ENCODE results near the gene ESRRB.

The ESRRB gene

DNA sequence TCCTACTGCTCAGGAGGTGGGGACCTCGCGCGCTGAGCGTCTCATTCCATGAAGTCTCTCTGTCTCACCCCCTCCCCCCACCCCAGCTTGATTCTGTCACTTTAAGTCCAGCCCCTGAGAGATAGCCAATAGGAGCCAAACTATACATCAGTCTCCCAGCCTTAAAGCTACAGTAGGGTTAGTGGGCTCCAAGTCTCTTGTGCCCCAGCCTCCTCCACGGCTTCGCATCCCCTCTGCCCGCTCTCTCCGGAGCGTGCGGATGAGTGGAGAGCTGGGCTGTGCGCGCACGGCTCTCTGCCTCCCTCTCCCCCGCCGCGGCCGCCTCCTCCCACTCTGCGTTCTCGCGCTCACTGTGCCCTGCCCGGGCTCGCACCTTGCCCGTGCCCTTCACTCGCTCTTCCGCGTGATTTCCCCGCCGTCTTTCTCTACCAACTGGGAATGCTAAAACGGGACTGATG is at the start of gene ESRRB:
Gene ESRRB (plus strand): TSS at position 191 of the 458 bp plus-strand sequence. CDS start 265 bp downstream, at position 456.
- DNase-seq = no peak

DNA sequence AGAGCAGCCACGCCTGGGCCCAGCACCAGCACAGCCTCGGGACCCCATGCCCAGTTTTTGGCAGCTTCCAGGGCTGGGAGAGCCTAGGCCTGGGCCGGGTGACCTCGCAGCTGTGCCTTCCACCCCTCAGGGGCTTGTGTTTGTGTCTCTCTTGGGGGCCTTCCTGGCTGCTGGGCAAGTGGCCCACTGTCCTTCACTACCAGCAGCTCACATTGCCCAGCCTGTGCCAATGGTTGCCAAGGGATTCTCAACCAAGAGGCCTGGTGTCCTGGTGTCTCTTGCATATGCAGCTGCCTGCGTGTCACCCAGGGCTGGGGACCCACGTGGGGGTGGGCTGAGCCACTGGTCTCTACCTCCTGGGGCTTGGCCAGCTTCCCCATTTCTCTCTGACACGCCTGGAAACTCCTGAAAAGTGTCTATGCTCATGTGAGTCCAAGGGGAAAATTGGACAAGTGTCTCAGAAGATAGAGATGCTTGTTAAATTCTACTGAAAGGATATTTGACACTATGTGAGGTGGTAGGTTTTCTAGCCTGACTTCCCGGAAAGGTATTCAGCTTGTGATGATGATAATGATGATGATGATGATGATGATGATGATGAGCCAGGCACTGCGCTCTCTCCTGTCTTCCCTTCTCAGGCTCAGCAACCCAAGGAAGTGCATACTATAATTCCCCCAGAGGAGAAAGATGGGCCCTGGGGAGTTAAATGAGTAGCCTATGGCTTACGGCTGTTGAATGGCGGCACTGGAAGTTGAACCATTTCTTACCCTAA is 48.8 kb upstream of the ESRRB start:
- no peak for DNase-seq

DNA sequence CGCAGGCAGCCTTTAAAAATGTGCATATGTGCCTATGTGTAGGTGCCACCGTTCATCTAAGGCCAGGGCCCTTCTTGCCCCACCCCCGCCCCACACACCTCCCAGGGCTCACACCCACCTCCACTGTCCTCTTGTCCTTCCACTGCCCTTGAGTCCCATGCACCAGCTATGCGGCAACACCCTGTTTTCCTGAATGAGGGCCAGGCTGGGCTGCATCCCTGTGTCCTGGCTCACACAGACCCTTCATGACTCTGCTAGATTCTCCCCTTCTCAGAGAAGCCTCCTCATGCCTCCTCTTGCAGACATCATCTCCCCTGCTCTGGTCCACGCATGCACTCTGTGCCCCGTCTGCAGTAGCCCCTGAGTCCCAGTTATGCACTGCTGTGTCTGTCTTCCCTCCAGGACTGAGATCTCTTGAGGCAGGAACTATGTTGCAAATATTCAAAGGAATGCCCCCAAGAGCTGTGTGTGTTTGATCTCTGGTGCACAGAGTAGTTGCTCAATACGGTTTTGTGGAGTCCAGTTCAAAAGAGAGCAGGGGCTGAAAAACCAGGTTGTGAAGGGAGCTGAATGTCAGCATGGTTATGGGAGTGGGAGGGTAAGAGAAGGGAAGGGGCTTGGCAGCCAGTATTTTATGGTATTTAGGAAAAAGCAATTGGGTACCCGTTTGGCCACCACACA is 47.3 kb upstream of the ESRRB start:
- DNase-seq = no peak

DNA sequence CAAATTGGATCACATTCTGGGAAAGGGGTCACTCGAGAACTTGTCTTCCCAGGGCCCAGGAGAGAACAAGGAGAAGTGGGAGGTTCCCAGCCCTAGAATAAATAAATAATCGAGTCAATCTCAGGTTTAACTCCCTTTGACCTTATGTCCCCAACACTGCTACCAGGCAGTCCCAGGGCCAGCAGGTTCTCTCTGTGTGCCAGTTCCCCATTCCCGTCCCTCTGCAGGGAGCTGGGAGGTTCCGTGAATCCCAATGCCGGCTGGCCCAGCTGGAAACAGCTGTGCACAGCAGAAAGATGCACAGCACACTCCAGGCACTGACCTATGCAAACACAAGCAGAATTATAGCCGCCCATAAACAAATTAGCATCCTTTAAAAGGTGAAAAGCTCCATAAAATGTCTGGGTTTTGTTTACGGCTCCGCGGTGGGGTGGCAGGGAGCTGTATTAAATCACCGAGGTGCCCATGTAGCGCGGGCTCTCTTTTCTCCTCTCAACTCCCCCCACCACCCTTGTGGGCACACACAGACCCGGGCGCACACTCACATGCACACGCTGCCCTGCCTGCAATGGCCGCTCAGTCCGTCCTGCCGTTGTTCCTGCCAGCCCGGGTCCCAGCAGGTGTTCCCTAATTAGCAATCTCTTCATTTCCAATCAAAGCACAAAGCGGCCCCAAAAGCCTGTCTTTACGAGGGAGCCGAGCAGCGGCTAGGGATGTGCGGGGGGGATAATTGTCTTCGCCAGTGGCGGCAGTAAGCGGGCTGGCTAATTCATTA is 46.6 kb upstream of the ESRRB start:
- DNase-seq = no peak

DNA sequence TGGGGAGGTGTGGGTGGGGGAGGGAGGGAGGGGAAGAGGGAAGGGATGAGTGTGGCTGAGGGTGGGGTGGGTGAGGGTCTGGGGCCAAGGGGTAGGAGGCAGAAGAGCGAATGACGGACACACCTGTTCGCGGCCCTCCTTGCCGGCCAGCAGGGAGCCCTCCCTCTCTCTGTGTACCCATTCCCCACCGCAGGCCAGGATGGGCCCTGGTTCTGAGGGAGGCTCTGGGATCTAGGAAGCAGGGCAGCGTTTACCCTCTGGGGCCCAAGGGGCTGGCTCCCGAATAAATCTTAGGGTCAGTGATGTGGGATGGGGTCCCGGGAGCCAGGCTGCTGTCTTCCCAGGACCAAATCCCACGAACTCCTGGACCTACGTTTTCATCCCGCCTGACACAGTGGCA is 46.0 kb upstream of the ESRRB start:
- no peak for DNase-seq

DNA sequence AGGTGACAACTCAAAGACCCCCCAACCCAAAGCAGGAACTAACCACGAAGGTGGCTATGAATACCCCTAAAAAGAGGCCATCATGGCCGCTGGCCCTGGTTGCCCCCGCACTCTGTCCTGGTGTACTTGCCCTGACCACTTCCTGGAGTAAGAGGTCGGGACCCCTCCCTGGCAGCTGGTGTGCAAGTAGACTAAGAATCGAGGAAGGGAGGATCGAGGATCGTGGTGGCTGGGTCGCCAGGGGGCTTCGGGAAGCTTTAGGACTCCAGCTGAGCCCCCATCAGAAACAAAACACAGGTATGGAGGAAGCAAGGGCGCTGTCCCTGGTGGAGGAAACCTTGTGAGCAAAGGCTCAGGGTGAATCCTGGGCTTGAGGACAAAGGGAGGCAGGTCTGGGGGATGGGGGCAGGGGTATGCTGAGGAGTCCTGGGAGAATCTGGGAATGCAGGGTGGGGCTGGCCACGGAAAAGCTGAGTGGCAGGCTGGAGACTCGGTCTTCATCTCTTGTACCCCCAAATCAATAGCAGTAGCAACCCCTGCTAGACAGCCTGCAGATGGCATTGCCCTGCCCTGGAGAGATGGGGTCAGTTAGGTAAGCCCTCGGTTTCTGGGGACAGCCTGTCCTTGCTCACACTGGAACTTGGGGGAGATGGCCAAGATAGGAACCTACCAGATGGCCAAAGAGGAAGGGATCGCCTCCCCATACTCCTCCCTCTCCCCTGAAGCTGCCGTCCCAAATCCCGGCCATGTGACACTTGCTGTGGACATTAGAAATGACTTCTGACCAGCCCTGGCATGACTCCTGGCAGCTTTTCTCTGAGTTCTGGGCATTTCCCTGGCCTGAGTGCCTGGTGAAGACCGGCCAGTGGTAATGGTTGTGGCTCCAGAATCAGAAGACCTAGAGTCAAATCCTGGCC is 45.3 kb upstream of the ESRRB start:
- no peak for DNase-seq

DNA sequence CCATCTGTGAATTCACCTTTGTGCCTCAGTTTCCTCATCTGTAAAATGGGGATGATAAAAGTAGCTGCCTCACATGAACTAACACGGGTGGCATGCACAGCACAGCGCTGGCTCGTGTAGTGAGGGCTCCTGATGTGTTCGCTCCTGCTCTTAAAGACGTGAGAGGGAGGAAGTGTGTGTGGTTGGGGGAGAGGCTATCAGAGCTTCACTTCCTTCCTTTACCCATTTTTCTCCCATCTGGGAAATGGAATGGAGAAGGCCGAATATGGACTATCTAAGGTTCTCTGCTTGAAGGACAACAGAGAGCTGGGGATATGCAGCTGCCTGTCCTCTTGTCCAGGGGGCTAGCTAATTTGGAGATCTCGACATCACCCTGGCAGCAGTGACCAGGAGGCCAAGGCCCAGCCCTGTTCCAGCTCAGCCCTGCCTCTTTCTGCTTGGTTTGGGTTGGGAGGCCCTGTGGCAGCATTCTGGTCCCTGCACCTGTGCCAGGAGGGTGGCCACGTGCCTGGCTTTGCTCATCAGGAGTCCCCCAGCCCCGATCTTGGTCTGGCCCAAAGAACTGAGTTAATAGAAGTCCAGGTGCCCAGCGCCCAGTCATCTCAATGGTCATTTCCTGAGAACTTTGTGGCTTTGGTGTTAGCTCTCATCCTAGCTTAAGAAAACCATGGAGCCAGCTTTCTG is 44.5 kb upstream of the ESRRB start:
- no peak for DNase-seq

DNA sequence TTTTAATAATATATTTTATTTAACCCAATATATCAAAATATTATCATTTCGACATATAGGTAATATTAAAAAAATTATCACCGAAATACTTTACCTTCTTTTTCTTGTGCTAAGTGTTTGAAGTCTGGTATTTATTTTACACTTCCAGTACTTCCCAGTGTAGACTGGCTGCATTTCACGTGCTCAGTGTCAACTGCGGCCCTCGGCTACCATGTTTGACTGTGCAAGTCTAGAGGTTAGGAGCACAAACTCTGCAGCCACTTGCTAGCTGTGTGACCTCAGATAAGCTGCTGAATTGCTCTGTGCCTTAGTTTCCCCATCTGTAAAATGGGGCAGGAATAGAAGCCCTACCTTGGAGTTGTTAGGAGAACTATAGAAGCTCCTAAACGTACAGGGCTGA is 42.3 kb upstream of the ESRRB start:
- no peak for DNase-seq

DNA sequence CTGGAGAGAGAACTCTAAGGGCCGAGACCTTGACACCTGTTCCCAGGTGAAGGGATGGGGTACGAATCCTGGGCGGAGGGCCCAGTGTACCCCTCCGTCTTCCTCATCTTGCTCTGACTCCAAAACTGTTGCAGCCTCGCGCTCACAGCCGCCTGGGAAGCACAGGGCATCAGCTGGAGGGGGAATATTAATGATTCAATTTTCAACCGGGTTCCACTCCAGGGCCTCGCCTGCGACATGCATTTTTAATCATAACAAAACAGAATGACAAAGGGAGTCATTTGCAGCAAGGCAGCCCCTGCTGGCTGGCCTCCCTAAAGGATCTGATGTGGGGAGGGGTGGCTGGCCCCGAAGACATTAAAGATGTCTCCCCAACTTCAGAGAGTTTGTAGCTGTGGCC is 41.6 kb upstream of the ESRRB start:
- DNase-seq = no peak

DNA sequence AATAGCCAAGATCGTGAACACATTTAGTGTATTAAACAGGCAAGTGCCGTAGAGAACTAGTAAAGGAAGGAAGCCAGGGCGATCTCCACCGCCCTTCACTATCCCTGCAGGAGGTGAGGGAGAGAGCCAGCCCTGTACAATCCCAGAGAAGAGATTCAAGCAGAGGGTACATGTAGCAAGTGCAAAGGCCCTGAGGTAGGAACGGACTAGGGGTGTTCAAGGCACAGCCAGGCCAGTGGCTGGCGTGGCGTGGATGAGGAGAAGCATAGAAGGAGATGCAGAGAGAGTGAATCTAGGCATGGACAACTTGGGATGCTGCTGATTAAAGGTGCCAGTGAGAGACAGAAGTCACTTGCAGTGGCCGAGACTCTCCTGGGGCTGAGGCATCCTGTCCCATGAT is 39.1 kb upstream of the ESRRB start:
- DNase-seq = no peak

DNA sequence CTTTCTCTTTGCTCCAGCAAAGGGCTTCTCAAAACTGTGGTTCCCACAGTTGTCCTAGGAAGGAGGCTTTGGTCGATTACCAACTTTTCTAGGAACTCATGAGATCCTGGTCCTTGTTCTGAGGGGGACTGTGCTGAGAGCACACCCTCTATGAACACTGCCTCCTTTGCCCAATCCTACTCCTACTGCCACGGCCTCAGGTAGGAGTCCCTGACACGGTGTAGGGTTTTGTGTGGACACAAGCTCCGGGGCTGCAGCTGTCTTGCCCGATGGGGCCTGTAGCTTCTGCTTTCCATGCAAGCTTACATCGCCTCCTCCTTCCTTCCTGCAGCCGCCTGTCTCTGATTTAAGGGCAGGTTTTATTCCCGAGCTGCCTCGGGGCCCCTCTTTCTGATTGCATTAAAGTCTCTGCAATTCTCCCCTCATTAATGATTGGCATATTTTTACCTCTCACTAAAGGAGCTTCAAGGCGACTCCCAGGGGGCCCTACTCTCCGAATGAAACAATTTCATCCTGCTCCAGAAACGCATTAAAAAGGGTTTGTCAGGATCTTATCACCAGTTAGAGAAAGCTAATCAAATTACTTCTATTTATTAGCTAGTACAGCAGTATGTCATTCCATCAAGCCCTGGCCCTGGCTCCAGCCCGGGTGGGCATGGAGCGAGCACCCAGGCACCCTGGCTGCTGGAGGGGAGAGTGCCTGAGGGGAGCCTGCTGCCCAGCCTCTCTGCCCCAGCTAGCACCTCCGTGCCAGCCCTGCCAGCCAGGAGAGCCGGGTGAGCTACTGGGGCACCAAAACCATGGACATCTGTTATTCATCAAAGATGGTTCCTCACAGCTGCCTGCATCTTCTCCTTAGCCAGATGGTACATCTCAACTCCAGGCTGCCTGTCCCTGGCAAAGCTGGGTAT is 38.0 kb upstream of the ESRRB start:
- peak; percentile 56 for DNase-seq

DNA sequence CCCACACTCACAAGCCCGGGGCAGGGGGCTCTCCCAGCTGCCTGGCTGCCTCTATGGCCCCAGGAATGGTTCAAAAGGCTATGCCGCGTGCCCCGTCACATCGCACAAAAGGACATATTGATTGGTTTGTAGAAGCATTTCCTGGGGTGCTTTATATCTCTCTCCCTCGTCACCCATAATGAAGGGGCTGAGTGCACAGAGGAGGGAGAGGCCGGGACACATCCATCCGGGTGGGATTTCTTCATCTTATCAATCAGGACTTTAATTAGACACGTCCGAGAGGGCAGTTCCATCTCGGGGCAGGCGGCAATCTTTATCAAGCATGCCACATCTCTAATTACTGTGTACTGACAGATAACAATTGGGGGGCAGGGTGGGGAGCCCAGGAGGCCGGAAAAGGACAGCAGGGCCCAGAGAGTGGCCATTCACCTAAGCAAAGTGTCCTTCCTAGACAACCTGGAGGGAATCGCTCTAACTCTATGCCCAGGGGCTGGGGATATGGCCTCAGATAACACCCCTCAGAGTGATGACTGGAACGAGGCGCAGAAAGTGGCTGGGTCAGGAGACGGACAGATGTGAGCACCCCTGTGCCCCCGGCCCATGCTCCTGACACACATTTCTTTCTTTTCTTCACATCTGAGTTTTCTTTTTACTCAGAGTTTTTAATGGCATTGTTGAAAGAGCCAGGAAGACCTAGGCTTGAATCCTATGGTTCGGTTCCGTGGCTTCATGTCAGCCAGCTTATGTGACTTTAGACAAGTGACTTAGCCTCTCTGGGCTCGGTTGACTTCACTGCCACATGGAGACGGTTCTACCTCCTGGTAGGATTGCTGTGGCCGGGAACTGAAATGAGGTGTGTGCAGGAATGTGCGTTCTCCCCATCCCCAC is 36.0 kb upstream of the ESRRB start:
- no peak for DNase-seq

DNA sequence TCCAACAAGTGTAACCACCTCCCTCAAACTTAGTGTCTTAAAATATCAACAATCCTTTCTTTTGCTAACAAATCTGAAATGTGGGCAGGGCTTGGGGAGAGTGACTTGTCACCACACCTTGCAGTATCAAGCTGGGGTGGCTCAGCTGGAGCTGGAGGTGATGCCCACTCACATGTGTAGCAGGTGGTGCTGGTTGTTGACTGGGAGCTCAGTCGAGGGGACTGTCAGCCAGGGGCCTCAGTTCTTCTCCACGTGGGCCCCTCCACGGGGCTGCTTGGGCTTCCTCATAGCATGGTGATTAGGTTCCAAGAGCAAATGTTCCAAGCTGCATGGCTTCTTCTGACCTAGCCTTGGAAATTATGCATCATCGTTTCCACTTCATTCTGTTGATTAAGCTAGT is 32.6 kb upstream of the ESRRB start:
- no peak for DNase-seq

DNA sequence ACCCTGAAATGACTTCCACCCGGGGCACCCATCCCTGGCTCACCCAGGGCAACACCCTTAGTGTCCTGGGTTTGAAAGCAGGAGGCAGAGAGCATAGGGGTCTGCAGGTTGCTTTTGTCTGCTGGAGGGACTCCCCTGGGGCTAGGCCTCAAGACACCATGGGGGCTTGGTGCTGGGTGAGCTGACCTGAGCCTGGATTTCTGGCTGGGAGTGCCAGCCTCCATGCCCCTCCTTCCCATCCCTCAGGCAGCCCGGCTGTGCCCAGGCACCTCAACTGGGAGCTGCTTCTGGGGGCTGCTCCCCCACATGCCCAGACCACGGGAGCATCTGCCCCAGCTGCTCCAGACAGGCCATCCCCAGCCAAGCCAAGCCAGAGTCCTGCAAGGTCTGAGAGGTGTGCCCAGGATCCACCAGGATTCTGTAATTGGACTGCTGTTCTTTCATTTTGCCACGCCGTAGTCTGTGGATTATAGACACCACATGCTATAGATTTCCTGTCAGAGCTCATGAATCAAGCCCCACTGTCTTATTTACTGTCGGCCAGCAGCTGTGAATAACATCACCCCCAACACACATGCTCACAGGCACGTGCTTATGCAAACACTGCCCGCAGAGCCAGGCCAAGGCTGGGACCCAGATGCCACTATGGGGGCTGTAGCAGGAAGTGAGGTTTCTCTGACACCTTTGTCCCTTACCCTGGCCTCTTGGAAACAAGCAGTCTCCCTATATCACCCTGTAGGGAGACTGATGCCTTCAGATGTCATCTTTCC is 29.4 kb upstream of the ESRRB start:
- no peak for DNase-seq

DNA sequence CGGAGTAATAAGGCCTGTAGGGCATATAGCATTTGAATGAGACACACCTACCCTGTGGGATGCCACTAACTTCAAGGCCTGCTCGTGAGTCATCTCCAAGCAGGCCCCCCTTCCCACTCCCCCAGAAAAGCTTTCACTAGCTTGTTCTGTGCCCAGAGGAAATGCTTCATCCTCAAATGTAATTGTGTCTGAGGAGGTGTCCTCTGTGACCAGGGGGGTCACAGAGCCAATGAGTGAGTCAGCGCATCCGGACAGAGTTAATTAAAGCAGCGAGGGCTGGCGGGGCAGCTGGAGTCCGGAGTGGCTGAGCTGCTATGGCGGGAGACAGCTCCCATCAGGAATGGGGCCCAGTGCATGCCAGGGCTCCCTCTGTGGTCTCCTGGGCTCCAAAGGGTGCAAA is 27.0 kb upstream of the ESRRB start:
- no peak for DNase-seq

DNA sequence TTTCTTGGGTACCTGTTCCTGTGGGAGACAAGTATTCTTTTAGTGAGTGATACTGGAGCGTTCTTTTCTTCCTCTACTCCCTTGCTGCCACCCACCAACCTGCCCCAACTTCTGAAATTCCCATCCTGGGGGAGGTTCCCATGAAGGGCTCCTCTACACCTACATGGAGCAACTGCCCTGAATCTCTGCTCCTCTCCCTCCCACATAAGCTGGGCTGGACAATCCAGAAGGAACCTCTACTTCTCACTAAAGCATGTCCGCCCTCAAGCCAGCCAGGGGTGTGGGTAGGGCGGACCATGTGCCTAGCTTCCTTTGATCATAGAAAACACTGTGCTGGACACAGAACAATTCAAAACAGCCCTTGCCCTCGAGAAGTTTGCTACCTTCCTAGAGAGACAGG is 25.9 kb upstream of the ESRRB start:
- no peak for DNase-seq

DNA sequence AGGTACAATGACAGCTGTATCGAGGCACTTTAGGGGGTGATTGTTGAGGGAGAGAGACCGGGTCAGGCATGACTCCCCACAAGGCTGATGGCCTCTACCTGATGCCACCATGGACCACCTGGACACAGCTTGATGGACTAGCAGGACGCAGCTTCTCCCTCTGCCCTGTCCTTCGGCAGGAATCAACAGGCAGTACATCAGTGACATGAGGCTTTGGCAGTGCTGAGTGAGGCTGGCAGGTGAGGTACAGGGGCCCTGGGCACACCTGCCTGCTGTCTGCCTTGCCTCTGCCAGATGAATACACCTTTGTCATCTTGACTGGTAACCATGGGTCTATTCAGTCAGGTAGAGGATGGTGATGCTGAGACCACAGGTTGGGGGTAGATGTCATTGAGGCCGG is 25.3 kb upstream of the ESRRB start:
- DNase-seq = no peak

DNA sequence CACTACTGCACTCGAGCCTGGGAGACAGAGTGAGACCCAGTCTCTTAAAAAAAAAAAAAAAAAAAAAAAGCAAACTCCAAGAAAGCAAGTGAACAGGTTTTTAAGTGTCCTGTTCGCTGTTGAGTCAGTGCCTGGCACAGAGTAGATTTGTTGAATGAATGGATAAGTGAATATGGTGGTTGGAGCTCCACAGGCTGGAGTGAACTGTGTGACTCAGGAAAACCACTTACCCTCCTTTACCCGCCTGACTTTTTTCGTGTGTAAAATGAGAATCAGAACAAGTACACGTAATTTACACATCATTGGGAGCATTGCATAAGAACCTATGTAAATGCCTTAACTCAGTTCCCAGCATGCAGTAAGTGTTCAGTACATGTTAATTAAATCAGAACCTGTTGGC is 24.0 kb upstream of the ESRRB start:
- no peak for DNase-seq

DNA sequence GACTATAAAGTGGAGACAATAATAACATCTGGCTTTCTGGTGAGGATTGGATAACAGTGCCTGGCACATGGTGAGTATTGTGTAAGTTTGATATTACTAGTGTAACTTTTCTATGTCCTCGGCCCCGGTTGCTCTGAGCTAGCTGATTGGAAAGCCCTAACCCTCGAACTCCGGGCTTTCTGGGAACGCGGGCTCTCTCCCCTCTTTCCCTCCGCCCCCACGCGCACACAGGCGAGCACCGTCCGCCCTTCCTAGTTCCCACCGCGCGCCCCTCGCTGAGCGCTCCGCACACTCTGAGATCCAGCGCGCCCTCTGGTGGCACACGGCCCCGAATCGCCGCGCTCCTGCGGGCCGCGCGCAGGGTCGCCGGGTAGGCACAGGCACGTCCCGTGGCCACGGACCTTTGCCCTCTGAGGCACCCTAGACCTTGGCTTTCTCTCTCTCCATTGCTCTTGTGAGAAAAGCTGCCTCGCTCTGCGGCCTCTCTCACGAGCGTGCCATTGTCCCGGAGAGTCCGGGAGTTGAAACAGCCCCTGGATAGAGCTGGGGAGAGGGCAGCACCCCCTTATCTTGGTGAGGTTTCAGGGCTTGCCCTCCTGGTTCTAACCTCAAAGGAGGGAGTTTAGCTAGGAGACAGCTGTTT is 23.2 kb upstream of the ESRRB start:
- DNase-seq = no peak

Measured in DMS 273 treated with DMSO at 0.1 percent for 48 hours (cell line).